ENCODE results near the gene CDK2AP2.

CDK2AP2 gene

DNA sequence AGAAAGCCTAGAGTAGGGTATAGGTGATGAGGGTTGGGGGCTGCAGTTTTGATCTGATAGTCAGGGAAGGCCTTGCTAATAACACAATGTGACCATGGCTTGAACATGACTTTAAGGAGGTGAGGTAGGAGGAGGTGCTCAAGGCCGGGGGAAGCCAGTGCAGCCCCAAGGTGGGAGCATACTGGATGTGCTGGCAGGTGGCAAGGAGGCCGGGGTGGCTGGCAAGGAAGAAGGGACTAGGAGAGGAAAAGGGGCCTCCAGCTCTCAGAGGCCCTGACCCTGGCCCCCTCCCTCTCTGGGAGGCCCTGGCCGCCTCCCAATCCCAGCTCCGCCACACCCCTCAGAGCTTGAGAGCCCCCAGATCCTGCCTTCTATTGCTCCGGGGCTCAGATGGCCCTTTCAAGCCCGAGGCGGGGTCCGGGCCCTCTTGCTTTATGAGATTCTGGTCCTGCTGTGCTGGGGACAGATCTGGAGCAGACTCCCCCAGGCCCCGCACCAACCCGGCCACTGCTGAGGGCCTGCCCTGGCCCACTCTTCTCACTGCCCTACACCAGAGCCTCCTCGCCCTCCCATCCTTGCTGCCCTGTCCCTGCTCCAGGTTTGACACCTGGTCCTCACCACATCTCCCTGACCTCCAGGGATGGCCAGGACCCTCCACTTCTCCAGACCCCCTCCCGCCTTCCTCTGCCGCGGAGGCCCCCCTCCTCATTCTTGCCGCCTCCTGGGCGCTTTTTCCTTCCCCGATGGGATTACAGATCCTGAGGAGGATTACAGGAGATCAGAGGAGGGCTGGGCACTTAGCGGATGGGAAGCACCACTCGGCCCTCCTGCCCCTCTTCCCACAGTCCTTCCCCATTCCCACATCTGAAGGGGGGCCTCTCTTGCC, 4.6 kb downstream of the CDK2AP2 start:
- no peak for DNase-seq

DNA sequence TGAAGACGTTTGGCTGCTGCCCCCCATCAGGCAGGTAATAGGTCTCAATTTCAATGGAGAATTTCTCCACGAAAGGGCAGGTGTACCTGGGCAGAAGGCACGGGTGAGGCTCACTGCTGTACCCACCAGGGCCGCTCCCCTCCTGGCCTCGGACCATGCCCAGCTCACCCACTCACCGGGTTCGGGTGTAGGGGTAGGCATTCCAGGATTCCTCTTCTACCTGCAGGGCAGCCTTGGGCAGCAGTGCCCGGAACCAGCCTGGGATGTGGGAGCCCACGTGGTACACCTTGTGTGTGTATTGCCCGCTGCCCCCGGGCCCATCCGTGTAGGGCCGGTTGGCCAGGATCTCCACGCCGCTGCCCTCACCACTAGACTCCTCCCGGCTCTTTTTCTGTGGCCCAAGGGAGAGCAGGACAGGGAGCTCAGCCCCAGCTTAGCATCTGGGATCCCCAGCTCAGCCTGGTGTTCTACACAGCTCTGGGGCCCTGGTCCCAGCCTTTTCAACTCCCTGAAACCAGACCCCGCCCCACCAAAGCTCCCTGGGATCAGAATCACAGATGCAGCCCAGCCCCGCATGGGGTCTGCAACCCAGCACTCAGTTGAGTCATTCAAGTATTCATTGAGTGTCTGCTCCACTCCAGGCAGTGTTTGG, 5.5 kb downstream of the CDK2AP2 start:
- no peak for DNase-seq

DNA sequence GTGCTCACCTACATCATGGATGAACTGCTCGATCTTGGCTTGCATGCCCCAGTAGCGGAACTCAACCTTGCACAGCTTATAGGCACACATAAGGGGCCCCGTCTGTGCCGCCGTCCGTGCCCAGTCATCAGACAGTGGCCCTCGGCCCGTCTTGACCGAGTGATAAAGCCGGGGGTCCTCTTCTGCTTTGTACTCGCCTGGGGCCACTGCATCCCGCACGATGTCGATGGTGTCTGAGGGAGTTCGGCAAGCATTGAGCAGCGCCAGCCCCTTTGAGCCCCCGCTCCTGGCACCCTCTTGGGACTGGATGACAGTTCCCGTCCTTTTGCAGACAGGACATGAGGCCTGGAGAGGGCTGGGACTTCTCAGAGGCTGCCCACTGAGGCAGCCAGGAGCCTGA, 6.1 kb downstream of the CDK2AP2 start:
- DNase-seq: no peak

DNA sequence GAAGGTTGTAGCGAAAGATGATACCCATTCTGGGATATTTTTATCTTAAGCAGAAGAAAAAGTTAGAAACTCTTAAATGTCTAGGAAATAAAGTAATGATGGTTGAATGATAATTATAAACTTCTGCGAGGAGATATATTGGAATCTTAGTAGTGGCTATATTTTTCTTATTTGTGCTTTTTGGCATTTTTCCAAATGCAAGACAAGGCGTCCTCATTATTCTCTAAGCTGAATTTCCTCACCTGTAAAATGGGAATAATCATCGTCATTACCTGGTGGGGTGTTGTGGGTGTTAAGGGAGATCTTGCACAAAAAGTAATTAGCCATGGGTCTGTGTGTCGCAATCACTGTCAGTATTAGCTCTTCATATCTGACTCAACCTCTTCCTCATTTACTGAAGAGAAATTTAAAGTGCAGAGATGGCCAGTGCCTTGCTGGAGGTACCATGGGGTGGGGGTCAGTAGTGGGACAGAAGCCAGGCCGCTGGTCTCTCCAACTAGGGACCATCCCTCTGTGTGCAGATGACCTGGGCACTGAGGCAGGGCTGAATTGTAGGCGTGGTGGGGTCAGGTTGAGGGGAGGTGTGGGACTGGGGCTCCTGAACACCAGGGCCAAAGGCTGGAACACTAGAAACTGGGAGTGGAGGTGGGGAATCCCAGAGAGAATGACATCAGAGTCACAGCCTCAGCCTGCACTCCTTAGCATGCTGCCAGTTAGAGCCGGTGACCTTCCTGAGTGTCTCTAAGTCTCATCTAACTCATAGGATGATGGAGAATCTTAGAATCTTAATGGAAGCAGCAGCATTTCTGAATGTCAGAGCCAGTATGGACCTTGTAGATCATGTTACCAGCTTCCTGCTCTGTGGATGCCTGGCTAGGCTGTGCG, 6.9 kb downstream of the CDK2AP2 start:
- DNase-seq: no peak

DNA sequence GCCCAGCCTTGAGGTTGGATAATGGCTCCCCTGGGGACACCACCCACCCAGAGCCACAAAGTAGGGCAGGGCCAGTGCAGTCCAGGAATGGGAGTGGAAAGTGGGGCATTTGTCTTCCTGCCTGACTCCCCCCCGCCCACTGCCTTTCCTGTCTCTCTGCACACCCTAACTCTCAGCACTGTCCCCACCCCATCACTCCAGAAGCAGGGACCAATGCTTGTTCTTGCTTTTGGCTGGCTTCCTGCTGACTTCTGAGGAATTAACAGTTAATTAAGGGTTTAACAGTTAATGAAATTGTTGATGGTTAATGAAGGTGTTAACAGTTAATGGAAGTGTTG, 7.5 kb downstream of the CDK2AP2 start:
- no peak for DNase-seq

DNA sequence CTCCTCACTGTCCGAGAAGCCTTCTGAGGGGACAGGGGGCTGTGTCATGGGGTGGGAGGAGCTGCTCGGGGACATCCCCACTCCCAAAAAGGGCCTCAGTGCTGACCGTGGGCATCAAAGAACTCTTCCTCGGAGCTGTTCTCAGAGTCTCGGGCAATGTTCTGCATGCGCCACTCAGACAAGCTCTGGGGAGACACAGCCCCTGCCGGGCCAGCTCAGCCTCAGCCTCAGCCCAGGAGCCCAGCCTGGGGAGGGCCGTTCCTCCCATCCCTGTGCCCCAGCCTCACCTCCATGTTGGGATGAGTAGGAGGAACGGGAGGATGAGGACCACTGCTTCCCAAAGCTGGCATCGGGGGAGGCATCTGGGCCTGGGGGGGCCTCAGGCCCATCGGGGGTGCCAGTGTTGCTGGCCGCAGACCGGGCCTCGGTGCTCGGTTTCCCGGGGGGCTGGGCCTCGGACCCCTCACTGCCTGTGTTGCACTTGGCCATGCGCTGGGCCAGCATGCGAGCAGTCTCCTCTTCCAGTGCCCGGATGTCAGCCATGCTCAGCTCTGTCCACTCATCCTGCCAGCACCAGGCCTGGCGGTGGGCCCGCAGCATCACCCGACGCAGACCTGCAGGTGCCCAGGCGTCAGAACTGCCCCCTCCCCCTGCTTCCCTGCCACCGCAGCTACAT, 8.0 kb downstream of the CDK2AP2 start:
- no peak for DNase-seq

DNA sequence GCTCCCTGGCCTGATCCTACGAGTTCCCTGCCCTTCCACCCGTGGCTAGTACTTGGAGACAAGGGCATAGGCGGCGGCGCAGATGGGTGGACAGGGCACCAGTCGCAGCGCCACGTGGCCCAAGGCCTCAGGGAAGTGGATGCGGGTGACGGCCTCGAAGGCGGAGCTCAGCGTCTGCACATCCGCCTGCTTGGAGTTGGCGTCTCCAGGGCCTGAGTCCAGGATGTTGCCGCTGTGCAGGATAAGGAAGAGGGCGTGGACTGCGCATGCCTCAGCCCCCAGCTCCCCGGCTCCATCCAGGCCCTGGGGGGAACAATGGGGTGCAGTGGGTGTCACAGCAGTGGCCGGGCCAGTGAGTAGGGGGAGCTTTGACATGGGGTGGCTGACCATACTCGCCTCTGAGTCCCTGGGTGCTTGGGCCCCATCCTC, 9.4 kb downstream of the CDK2AP2 start:
- no peak for DNase-seq

DNA sequence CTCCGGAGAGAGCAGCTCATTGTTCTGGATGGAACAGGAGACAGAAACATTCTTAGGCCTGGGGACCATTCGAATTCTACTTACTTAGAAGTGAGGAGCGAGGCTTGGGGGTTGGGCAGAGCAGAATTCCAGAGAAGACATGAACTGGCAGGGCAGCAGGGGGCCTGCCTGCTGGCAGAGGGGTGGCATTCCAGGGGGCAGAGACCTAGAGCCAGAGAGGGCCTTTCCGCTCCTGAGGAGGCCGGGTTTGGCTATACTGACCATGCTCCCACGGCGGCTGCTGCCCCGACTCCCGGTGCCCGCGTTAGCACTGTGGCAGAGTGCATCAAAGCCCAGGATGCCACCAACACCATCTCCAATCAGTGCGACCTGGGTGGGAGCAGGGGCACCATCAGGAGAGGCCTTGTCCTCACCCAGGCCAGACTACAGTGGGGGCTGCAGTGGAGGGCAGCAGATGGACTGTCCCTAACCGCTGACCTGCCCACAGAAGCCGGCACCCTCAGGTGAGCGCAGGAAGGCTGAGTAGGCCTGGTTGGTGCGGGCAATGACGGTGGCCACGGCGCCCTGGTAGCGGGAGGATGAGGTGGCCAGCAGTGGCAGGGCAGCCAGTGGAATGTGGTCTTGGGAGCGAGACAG, 10.2 kb downstream of the CDK2AP2 start:
- no peak for DNase-seq

DNA sequence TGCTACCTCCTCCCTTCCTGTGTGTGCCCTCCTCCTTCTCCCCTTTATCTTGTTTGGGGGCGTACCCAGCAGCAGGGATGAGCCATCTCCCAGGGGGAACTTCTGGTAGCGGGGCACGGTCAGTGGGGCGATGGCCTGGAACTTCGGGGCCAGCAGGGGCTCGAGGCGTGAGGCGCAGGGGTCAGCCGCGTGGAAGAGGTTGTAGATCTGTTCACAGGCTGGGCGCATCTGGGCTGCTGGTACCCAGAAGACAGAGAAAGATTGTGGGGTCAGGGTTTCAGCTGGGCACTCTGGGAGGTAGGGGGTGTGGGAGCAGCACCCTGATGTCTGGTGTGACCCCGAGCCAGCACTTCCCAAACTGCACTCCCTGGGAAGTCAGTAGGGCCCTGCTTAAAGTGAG, 11.8 kb downstream of the CDK2AP2 start:
- DNase-seq: no peak

DNA sequence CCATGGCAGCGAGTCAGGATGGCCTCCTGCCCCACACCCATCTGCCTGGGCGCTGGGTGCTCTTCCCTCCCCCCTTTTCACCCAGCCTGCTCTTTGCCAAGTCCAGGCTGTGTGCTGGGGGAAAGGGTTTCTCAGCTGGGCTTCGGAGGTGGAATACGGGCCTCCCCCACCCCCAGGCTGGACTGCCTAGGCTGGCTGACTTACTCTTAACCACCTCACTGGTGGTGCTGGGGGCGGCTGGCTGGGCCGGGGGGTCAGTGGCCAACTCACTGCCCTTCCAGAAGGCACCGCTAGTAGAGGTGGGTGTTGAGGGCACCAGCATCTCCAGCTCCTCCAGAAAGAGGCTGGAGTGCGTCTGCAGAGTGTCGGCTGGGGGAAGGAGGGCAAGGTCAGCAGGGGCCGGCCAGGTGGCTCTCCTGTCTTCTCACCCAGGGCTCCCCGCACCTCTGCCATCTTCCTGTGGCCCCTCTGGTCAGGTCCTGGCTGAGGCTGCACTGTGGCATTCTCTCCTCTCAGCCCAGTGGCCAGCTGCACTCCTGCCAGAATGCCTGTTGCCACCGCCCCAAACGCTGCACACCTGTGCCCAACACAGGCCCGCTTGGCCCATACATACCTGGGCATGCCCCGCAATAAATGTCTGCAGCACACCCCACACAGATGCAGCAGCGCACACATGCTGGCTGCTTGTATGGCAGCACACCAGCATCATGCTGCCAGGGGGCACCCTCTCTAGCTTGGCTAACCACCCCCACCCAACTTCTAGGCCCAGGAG, 12.5 kb downstream of the CDK2AP2 start:
- DNase-seq: no peak

DNA sequence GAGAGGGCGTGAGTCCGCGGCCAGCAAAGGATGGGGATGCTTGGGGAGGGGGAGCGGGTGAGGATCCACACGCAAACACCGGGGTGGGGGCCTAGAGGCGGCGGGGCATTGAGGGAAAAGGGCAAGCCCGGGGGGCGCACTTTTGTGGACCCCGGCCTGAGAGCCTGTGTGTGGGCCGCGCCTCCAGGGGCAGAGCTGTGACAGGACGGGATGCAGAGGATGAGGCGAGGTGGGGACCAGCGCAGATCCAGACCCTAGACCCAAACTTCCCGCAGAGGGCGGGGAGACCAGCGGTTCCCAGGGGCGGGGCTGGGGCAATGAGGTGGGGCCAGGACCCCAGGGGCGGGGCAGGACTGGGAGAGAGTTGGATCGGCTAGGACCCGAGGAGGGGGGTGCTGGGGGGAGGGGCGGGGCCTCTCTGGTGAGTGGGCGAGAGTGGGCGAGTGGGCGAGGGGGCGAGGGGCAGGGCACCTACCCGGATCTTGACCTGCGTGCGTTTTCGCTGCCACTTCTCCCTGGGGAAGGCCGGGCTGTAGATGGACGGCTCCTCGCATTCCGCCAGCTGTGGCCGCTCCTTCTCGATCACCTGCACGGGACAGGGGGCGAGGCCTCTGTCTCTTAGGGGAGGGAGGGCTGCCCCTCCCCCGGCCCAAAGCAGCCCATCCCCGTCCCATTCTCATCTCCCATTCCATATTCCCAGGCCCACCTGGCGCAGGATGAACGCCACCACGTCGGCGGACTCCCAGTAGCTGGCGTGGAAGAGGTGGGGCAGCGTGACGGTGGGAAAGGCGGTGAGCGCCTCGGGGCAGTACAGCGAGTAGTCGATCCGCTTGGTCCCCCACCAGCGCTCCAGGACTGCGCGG, 13.4 kb downstream of the CDK2AP2 start:
- no peak for DNase-seq

DNA sequence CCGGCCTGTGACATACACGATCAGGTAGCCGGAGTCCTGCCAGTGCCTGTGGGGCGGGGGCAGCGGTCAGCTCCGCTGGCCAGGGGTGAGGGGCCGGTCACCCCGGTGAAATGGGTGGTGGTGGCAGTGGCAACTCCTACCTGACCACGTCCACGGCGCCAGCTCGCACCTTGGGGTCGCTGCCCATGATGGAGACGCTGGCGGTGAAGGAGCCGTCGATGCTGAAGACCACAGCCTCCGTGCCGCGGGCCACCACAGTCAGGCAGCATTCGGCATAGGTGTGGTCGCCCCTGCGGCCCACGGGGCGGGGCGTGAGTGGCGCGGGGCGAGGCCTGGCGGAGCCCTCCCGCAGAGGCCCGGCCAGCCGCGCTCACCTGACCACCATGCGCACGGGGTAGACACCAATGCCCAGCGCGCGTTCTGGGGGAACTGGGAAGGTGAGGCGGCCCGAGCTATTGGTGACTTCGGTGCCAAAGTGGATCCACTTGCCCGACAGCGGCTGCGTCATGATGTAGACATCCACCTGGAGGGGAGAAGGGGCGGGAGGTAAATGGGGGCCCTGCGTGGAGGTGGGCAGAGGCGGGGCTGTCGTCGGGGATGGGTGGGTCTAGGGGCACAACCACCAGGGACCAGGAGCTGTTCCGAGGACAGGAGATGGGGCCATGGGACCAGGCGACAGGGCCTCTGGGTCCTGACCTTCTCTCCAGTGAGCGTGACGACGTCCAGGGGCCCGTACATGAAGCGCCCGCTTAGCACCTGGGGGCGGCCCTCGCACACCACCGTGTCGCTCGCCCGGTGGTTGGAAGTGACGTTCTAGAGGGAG, 14.2 kb downstream of the CDK2AP2 start:
- DNase-seq: no peak

DNA sequence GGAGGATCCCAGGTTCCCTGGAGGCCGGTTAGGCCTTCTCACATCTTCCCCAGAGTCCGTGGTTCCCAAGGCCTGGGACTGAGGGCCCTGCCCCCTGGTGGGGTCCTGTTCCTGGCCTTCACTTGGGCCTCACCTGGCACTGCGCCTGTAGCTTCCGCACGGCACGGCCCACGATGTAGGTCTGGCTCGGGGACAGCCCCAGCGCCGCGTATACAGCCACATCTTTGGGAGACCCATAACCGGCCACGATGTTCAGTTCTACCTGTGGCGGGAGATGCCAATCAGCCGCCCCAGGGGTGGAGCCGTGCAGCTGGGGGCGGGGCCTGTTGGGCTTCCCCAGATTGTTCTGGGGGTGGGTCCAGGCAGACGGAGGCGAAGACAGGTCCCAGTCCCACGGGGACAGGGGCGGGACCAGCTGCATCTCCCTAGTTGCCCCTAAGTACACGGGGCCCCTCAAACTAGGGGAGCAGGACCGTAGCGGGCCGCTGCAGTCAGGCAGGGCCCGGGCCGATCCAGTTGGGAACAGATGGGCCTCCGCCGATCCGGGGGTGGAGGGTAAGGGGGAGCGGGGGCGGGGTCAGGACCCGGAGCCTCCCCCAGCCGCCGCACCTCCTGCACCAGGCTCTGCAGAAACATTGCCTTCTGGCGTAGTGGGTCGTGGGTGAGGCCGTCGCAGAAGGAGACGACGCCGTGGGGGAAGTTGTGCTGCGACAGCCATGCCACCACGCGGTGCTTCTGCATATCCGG, 15.0 kb downstream of the CDK2AP2 start:
- no peak for DNase-seq

DNA sequence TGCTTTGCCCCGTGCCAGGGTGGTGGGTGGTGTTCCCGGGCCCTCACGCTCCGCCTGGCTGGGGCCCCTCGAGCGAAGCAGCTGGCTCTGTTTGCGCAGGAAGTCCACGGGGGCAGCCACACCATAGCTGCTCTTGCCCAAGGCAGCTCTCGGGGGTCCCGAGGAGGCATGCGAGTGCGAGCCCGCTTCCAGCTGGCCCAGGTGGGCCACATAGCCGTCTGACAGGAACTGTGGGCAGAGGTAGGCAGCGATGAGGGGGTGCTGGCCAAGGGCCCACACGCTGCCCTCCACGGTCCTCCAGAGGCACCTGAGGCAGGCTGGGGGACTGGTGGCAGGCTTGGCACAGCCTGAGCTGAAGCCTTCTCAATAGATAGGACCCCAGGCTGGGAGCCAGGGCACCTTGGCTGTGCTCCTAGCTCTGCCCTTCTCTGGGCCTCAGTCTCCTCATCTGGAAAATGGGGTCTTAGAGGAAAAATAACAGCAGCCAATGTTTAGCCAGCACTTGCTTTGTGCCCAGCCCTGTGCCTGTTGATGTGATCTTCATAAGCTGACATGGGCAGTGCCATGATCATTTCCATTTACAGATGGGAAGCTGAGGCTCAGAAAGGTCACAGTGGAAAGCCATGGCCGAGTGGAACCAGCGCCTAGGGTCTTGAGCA, 15.8 kb downstream of the CDK2AP2 start:
- no peak for DNase-seq

DNA sequence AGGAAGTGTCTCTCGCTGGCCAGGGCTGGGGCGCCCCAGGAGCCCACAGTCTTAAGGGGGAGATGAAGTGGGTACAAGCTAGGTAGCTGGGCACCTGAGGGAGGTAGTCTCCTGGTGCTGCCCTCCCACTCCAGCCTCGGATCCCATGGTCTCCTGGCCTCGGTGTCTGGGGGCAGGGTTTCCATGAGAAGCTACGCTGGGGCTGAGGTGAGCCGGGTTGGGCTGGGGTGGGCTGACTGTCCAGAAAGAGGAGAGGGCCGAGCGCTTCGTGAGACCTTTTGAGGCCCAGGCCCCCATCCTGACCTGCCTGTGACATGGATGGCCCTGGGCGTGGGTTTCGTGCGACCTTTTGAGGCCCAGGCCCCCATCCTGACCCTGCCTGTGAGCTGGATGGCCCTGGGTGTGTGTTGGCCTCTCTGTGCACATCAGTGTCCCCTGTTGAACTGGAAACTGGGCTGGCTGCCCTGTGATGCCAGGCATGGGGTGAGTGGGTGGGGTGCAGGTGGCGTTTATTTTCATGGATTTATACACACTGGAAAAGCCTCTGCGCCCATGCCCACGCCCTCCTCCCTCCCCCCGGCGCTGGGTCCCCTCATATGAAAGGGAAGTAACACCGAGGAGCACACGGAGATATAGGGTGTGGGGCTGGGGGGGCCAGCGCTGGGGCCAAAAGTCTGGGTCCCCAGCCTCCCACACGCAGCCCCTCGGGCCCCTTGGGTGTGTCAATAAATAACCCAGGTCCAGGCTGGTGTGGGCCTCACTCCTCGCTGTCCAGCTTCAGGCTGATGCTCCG, 16.5 kb downstream of the CDK2AP2 start:
- DNase-seq: no peak

DNA sequence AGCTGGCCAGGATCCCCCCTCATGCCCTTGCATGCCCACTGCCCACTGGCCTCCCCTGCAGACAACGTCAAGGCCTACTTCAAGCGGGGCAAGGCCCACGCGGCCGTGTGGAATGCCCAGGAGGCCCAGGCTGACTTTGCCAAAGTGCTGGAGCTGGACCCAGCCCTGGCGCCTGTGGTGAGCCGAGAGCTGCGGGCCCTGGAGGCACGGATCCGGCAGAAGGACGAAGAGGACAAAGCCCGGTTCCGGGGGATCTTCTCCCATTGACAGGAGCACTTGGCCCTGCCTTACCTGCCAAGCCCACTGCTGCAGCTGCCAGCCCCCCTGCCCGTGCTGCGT, 17.3 kb downstream of the CDK2AP2 start:
- no peak for DNase-seq
